Stimulated activated CD4-positive, alpha-beta T cell treated with anti-CD3 and anti-CD28 coated beads, Interleukin-1b, Interleukin-23, amount 100 ng/mL, for 24 hours (primary cell): Measurements from ENCODE around the gene PRMT5.
"Not testable (repeated sequence)": the region's sequence is repeated elsewhere in the genome, so short reads cannot be mapped to it uniquely, and the experiment has no call there.

Source experiments
- DNase-seq, 4 experiments: peaks; one replicate each; pipeline ENCODE4 v3.0.0-alpha.2; 2020; ENCODE audit warnings: low read depth in 4 of 4, low spot score in 1 of 4

Gene PRMT5

GRCh38 chr14:22935156-22935555 is 6.0 kb upstream of the PRMT5 start:
- DNase-seq = no peak

GRCh38 chr14:22932146-22932545 is 3.0 kb upstream of the PRMT5 start:
- no peak for DNase-seq

GRCh38 chr14:22929961-22930364 is 787 bp upstream of the PRMT5 start:
- no peak for DNase-seq

GRCh38 chr14:22928237-22929103 is 706 bp downstream of the PRMT5 start:
- DNase-seq = no peak

GRCh38 chr14:22926316-22926715 is 2.9 kb downstream of the PRMT5 start:
- DNase-seq = no peak

- DNase-seq = no peak
Measured at GRCh38 chr14:22925513-22925912, 3.7 kb downstream of the PRMT5 start.

- no peak for DNase-seq
Measured at GRCh38 chr14:22923746-22924145, 5.4 kb downstream of the PRMT5 start.

- DNase-seq = no peak
Measured at GRCh38 chr14:22922294-22922693, 6.9 kb downstream of the PRMT5 start.

- no peak for DNase-seq
Measured at GRCh38 chr14:22920697-22921096, 8.5 kb downstream of the PRMT5 start.

GRCh38 chr14:22919601-22919921 is 9.6 kb downstream of the PRMT5 start:
- DNase-seq = no peak

- peak; percentile 99 to 100 (median 100) for DNase-seq
Measured at GRCh38 chr14:22918804-22919600, 10.2 kb downstream of the PRMT5 start, which contains the start of gene RBM23. Gene RBM23 (minus strand): TSS chr14:22919149.

GRCh38 chr14:22915886-22916521 is 13.2 kb downstream of the PRMT5 start:
- DNase-seq = no peak

- not testable (repeated sequence) for DNase-seq
Measured at GRCh38 chr14:22914836-22915235, 14.3 kb downstream of the PRMT5 start.

- DNase-seq = no peak
Measured at GRCh38 chr14:22910916-22911315, 18.3 kb downstream of the PRMT5 start.

GRCh38 chr14:22908601-22909000 is 20.6 kb downstream of the PRMT5 start:
- DNase-seq = no peak

- DNase-seq = no peak
Measured at GRCh38 chr14:22907429-22907828, 21.7 kb downstream of the PRMT5 start.

- DNase-seq = no peak
Measured at GRCh38 chr14:22906073-22906472, 23.1 kb downstream of the PRMT5 start.

GRCh38 chr14:22905627-22906026 is 23.5 kb downstream of the PRMT5 start:
- DNase-seq = no peak

- no peak for DNase-seq
Measured at GRCh38 chr14:22903742-22904087, 25.5 kb downstream of the PRMT5 start.

- DNase-seq = no peak
Measured at GRCh38 chr14:22901799-22902198, 27.4 kb downstream of the PRMT5 start.

- no peak for DNase-seq
Measured at GRCh38 chr14:22900081-22900799, 28.9 kb downstream of the PRMT5 start.
